HepG2 (cell line): Measurements from ENCODE around the gene PHACTR1. TPM values are rescaled to one million over a fixed set of nuclear protein-coding genes. Genes with fewer than 3 reads are reported as not detected.

Experiments used
- ATAC-seq: fragments of 200-7000 bp; cut with Tn5 transposase; 3 replicates; pipeline ENCODE4 v1.9.1; 2020; ENCODE audit warnings: mild to moderate bottlenecking, moderate library complexity
- BruUV-seq: library from RNA; stranded (reverse); fragments of 400-500 nt; replicated peaks from 2 replicates; lab custom pipeline; 2021; lab: Mats Ljungman, UMichigan
- CTCF ChIA-PET: fragments of 300-600 bp; formaldehyde crosslinking; extraction: SDS; loops from one replicate; lab custom pipeline; 2021; ENCODE audit warnings: low total read pairs, inconsistent platforms, low intra/inter-chr PET ratio; lab: Yijun Ruan, JAX
- POLR2A ChIA-PET: fragments of 350-600 bp; sonication (Branson Sonifier 250); formaldehyde crosslinking; loops from one replicate; lab custom pipeline; 2020; ENCODE audit warnings: antibody characterized with exemption, inconsistent platforms; lab: Yijun Ruan, JAX
- DNase-seq: peaks from one replicate; pipeline ENCODE4 v3.0.0-alpha.2; 2015; ENCODE audit warnings: low spot score
- FAIRE-seq: peaks from 3 replicates; lab custom pipeline; 2011; peaks lifted over from hg19 to GRCh38; lab: Jason Lieb, UNC
- H2AFZ ChIP-seq: one replicate; pipeline ENCODE4 v1.6.1; 2011; ENCODE audit warnings: low read length, inconsistent platforms
- H3K27ac ChIP-seq: fragments of 300-600 bp; 3 replicates; pipeline ENCODE4 v1.8.0; 2011; ENCODE audit warnings: mixed run types, mild to moderate bottlenecking, mixed read lengths, low read length, inconsistent platforms; ENCODE audit not compliant: insufficient read depth; ENCODE audit errors: extremely low read length
- H3K27me3 ChIP-seq, 2 experiments: fragments of 200-600 bp in 1 of 2; 2 replicates in 1 of 2; 3 replicates in 1 of 2; pipeline versions ENCODE4 v1.6.0 to v1.8.0; 2011; ENCODE audit warnings: low read length in 2 of 2, mild to moderate bottlenecking in 2 of 2, moderate library complexity in 2 of 2, inconsistent platforms in 1 of 2; ENCODE audit not compliant: insufficient read depth in 2 of 2, control insufficient read depth in 1 of 2
- H3K36me3 ChIP-seq, 2 experiments: fragments of 200-600 bp in 1 of 2; replicated peaks in 1 of 2; 2 replicates in 1 of 2; 3 replicates in 1 of 2; pipeline versions ENCODE4 v1.5.1 to v1.8.0; 2011; ENCODE audit warnings: low read length in 2 of 2, inconsistent platforms in 1 of 2; ENCODE audit not compliant: insufficient read depth in 2 of 2, control insufficient read depth in 1 of 2
- H3K4me1 ChIP-seq: 2 replicates; pipeline ENCODE4 v1.5.1; 2012; ENCODE audit warnings: low read length, inconsistent platforms; ENCODE audit not compliant: insufficient read depth
- H3K4me2 ChIP-seq: 2 replicates; pipeline ENCODE4 v1.6.0; 2011; ENCODE audit warnings: low read depth, low read length, inconsistent platforms
- H3K4me3 ChIP-seq, 3 experiments: fragments of 200-600 bp in 1 of 3; sonication (generic), shearing (Covaris generic) in 1 of 3; replicated peaks in 1 of 3; 2 replicates each; pipeline ENCODE4 v1.5.1; 2011 to 2016; ENCODE audit warnings: low read length in 3 of 3, inconsistent platforms in 2 of 3, low read depth in 2 of 3, mild to moderate bottlenecking in 2 of 3, control low read depth in 1 of 3, mixed read lengths in 1 of 3; ENCODE audit not compliant: insufficient read depth in 1 of 3
- H3K79me2 ChIP-seq: one replicate; pipeline ENCODE4 v1.6.1; 2011; ENCODE audit warnings: low read length, inconsistent platforms; ENCODE audit not compliant: insufficient read depth
- H3K9ac ChIP-seq: 2 replicates; pipeline ENCODE4 v1.6.0; 2011; ENCODE audit warnings: mild to moderate bottlenecking, low read depth, low read length, inconsistent platforms; ENCODE audit not compliant: insufficient read depth
- H3K9me3 ChIP-seq: 2 replicates; pipeline ENCODE4 v1.5.1; 2012; ENCODE audit warnings: mild to moderate bottlenecking, low read length
- H4K20me1 ChIP-seq: 2 replicates; pipeline ENCODE4 v1.6.0; 2011; ENCODE audit warnings: inconsistent platforms, mild to moderate bottlenecking, low read length, moderate library complexity; ENCODE audit not compliant: insufficient read depth
- BCL6 ChIP-seq: IDR thresholded peaks from 2 replicates; pipeline ENCODE4 v1.6.1; 2016; ENCODE audit warnings: missing genetic modification reagents, missing compliant biosample characterization
- CTCF ChIP-seq: sonication (generic); formaldehyde crosslinking; IDR thresholded peaks from 2 replicates; pipeline ENCODE4 v1.5.0; 2020; ENCODE audit warnings: mild to moderate bottlenecking, missing genetic modification reagents, moderate library complexity
- FOXP4 ChIP-seq: sonication (generic); formaldehyde crosslinking; IDR thresholded peaks from 2 replicates; pipeline ENCODE4 v1.4.0; 2020; ENCODE audit warnings: missing genetic modification reagents
- HDAC6 ChIP-seq: fragments of 200-600 bp; sonication (generic); IDR thresholded peaks from 2 replicates; pipeline ENCODE4 v1.7.0; 2017; ENCODE audit warnings: mild to moderate bottlenecking, antibody characterized with exemption, low read length, low read depth
- HOXA5 ChIP-seq: sonication (generic); formaldehyde crosslinking; IDR thresholded peaks from 2 replicates; pipeline ENCODE4 v1.4.0; 2020; ENCODE audit warnings: missing genetic modification reagents
- KDM4B ChIP-seq: sonication (generic); formaldehyde crosslinking; IDR thresholded peaks from 2 replicates; pipeline ENCODE4 v1.4.0; 2020; ENCODE audit warnings: missing genetic modification reagents
- PCBP2 ChIP-seq: fragments of 200-400 bp; formaldehyde crosslinking; optimal IDR thresholded peaks from 2 replicates; pipeline ENCODE3; 2018; ENCODE audit warnings: low read length, low read depth; ENCODE audit not compliant: poor library complexity, severe bottlenecking
- RARA ChIP-seq: IDR thresholded peaks from 2 replicates; pipeline ENCODE4 v1.6.1; 2016; ENCODE audit warnings: missing genetic modification reagents, missing compliant biosample characterization
- SALL1 ChIP-seq: sonication (generic); formaldehyde crosslinking; IDR thresholded peaks from 2 replicates; pipeline ENCODE4 v1.8.0; 2022; ENCODE audit warnings: mild to moderate bottlenecking, missing genetic modification reagents
- SNAI1 ChIP-seq: sonication (generic); formaldehyde crosslinking; IDR thresholded peaks from 2 replicates; pipeline ENCODE4 v1.5.0; 2020; ENCODE audit warnings: mild to moderate bottlenecking, missing genetic modification reagents, borderline replicate concordance
- SOX6 ChIP-seq, 2 experiments: fragments of 450-650 bp in 1 of 2; sonication (generic) in 1 of 2; formaldehyde crosslinking in 1 of 2; IDR thresholded peaks; 2 replicates each; pipeline versions ENCODE4 v1.4.0 to v1.6.1; 2017 to 2020; ENCODE audit warnings: antibody characterized with exemption in 1 of 2, mild to moderate bottlenecking in 1 of 2, missing genetic modification reagents in 1 of 2
- STAG1 ChIP-seq: sonication (generic); formaldehyde crosslinking; IDR thresholded peaks from 2 replicates; pipeline ENCODE4 v1.4.0; 2020; ENCODE audit warnings: missing genetic modification reagents
- ZBTB20 ChIP-seq: sonication (generic); formaldehyde crosslinking; IDR thresholded peaks from 2 replicates; pipeline ENCODE4 v1.8.1; 2023; ENCODE audit warnings: missing genetic modification reagents, low read depth, mild to moderate bottlenecking, borderline replicate concordance
- ZNF251 ChIP-seq: sonication (generic); formaldehyde crosslinking; IDR thresholded peaks from 2 replicates; pipeline ENCODE4 v1.9.0; 2021; ENCODE audit warnings: mild to moderate bottlenecking, missing genetic modification reagents
- ZNF263 ChIP-seq: sonication (generic); formaldehyde crosslinking; IDR thresholded peaks from 2 replicates; pipeline ENCODE4 v1.4.0; 2020; ENCODE audit warnings: missing genetic modification reagents
- ZNF501 ChIP-seq: sonication (generic); formaldehyde crosslinking; IDR thresholded peaks from 2 replicates; pipeline ENCODE4 v1.5.1; 2020; ENCODE audit warnings: mild to moderate bottlenecking, moderate library complexity, missing genetic modification reagents
- ZNF570 ChIP-seq: sonication (generic); formaldehyde crosslinking; IDR thresholded peaks from 2 replicates; pipeline ENCODE4 v1.4.0; 2020; ENCODE audit warnings: mild to moderate bottlenecking, missing genetic modification reagents, borderline replicate concordance
- ZSCAN5A ChIP-seq: sonication (generic); formaldehyde crosslinking; IDR thresholded peaks from 2 replicates; pipeline ENCODE4 v1.8.0; 2022; ENCODE audit warnings: mild to moderate bottlenecking, missing genetic modification reagents, borderline replicate concordance
- WGBS: methylation state at CpG from one replicate; pipeline ENCODE4 v1.1.6; 2017; ENCODE audit warnings: low lambda C conversion rate; 5-methylcytosine and 5-hydroxymethylcytosine counted together
- in situ Hi-C: cut with HindIII; loops from 2 replicates; pipeline ENCODE4 v1.10.0; 2017; ENCODE audit warnings: low pct_unique_long_range_greater_than_20kb; ENCODE audit not compliant: extremely low pct_ligation_motif_present
- intact Hi-C: fragments of 100-400 bp; cut with micrococcal nuclease; formaldehyde crosslinking; loops from one replicate; pipeline ENCODE4 v1.10.0; 2022; ENCODE audit not compliant: unreplicated experiment
- polyA plus RNA-seq, 8 experiments: library from polyadenylated mRNA; depleted of rRNA in 3 of 8; stranded (reverse) in 7 of 8; unstranded in 1 of 8; fragments of >200 nt; fragmentation: Illumina TruSeq in 4 of 8; extraction: Trizol in 4 of 8; gene quantifications; 2 replicates each; pipeline versions ENCODE4 v1.2.1 to v1.2.3, GENCODE V29; 2011 to 2016; ENCODE audit warnings: low read depth in 4 of 8, missing spikeins in 1 of 8, mixed read lengths in 1 of 8; ENCODE audit not compliant: insufficient read depth in 1 of 8
- total RNA-seq, 5 experiments: library from RNA; depleted of rRNA; stranded (reverse); fragments of >200 nt; fragmentation: Illumina TruSeq; extraction: Trizol; gene quantifications; 2 replicates each; pipeline ENCODE4 v1.2.3, GENCODE V29; 2016; ENCODE audit warnings: low read depth in 1 of 5

The PHACTR1 gene
- total and polyA plus RNA-seq, 2 of the 13 experiments (the other 11 are each of a cell fraction or from before 2014, with no cell fraction given), result 0.09 TPM; not detected in 1

- H3K27ac ChIP-seq, result no peak overlapping the region
- peak overlapping the region in 1 of 3 experiments; percentile 2; a peak in 1 of 6 replicates for H3K4me3 ChIP-seq
- WGBS, result 11% methylated on average over 9 of the region's 9 CpGs
- H3K36me3 ChIP-seq, result no peaks in the 10 kb centered on the region
- H3K4me1 ChIP-seq, result peaks cover 13% of the 10 kb centered on the region
- H3K27me3 ChIP-seq, result peaks cover 0 to 17% of the 10 kb centered on the region in 2 experiments; a peak in 2 of 5 replicates
- ChIA-PET POLR2A (no interaction called here), CTCF (interaction anchor here (0.9 to 2.2 kb wide), 2 partner anchors 99 to 102 kb away, joined by 3 to 12 read pairs; partner anchors contain the start of gene TBC1D7)
- H4K20me1 ChIP-seq, result no peaks in the 10 kb centered on the region
- H2AFZ ChIP-seq, result no peak overlapping the region
- intact Hi-C loops, result loop anchor here (1.0 to 5.0 kb wide), 3 partner anchors 43 to 103 kb away; partner anchors contain the start of gene TBC1D7
- H3K4me2 ChIP-seq, result peak overlapping the region; percentile 30
- no peaks in the 10 kb centered on the region for H3K9me3 ChIP-seq
- H3K9ac ChIP-seq, result no peak overlapping the region
- FAIRE-seq (no peak), ATAC-seq (peak; percentile 94), DNase-seq (peak; percentile 49)
- BruUV-seq, result no TSS peak
- in situ Hi-C loops, result no loop called here
- H3K79me2 ChIP-seq, result no peaks in the 10 kb centered on the region
- TF ChIP-seq SNAI1 (no peak), CTCF (peak; percentile 73), HDAC6 (no peak), ZNF570 (no peak), KDM4B (CRISPR knock-in tag) (no peak), FOXP4 (CRISPR knock-in tag) (0 out of 2 replicates have a peak, but pooled peaks have one; percentile 21), ZNF251 (no peak), HOXA5 (CRISPR knock-in tag) (no peak), ZNF501 (CRISPR knock-in tag) (0 out of 2 replicates have a peak, but pooled peaks have one; percentile 19), SOX6 (IDR thresholded peaks at IDR 0.05) (no peak), SOX6 (CRISPR knock-in tag; IDR thresholded peaks at IDR 0.05) (0 out of 2 replicates have a peak, but pooled peaks have one; percentile 19), RARA (CRISPR knock-in tag) (peak; percentile 75), SALL1 (CRISPR knock-in tag) (peak; percentile 35; the same call in 1 of the 2 replicates), ZNF263 (no peak), ZSCAN5A (CRISPR knock-in tag) (no peak), PCBP2 (peak; percentile 55), STAG1 (CRISPR knock-in tag) (peak; percentile 77), ZBTB20 (no peak), BCL6 (CRISPR knock-in tag) (peak; percentile 100)
Observed at GRCh38 chr6:13229205-13230085, 512.9 kb downstream of the PHACTR1 start.
